ENCODE results near the gene SLN. TPM values are rescaled to one million over a fixed set of nuclear protein-coding genes. Genes with fewer than 3 reads are reported as not detected.

SLN gene
- total RNA-seq, 1 donor from 2014 or later: not detected

DNA sequence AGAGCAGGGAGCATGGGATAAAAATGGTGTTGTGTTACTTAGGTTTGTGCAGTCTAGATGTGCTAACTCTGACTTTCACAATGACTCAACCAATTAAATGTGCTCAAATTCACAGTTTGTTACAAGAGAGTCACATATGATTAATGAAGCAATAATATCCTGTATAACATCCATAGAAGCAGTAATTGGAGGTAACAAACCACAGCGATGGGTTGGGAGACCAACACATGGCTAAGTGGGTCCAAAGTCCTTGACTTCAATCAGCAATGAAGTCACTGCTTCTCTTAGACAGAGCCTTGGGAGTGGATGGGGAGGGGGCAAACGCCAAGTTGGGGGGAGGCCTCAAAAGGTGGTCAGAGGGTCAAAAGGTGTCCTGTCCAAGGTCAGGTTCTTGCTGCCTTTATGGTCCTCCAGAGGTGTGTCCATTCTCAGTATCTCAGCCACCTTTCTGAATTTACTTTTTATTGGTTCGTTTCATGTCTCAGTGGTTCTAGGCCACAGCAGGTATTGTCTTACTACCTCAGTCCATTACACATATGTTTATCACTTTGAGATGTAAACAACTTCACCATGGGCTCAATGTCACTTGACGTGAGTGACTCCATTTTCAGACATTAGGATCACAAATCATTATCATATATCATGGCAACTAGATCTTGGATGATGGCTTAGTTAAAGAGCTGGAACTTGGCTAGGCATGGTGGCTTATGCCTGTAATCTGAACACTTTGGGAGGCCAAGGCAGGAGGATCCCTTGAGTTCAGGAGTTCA, 32.4 kb downstream of the SLN start:
- intact Hi-C loops (cut with DNase I): loop anchor here (10.0 kb wide), 1 partner anchor 85 kb away; the partner anchor contains the start of gene ELMOD1
- no peaks in the 10 kb centered on the region for H3K9me3 ChIP-seq
- H3K4me1 ChIP-seq: no peaks in the 10 kb centered on the region
- H3K36me3 ChIP-seq: no peaks in the 10 kb centered on the region
- H3K27me3 ChIP-seq: no peaks in the 10 kb centered on the region
- no peak overlapping the region for H3K27ac ChIP-seq
- no peak for DNase-seq (ENCODE audit: extremely low spot score in 2 of 2)
- H3K4me3 ChIP-seq: no peak overlapping the region
- TF ChIP-seq, protein P1, sequence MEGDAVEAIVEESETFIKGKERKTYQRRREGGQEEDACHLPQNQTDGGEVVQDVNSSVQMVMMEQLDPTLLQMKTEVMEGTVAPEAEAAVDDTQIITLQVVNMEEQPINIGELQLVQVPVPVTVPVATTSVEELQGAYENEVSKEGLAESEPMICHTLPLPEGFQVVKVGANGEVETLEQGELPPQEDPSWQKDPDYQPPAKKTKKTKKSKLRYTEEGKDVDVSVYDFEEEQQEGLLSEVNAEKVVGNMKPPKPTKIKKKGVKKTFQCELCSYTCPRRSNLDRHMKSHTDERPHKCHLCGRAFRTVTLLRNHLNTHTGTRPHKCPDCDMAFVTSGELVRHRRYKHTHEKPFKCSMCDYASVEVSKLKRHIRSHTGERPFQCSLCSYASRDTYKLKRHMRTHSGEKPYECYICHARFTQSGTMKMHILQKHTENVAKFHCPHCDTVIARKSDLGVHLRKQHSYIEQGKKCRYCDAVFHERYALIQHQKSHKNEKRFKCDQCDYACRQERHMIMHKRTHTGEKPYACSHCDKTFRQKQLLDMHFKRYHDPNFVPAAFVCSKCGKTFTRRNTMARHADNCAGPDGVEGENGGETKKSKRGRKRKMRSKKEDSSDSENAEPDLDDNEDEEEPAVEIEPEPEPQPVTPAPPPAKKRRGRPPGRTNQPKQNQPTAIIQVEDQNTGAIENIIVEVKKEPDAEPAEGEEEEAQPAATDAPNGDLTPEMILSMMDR (IDR thresholded peaks at IDR 0.05): no peak
- TF ChIP-seq POLR2AphosphoS5 (IDR thresholded peaks at IDR 0.05; ENCODE audit: insufficient read depth in 1 of 2, low read depth in 1 of 2) (no peak), POLR2A (IDR thresholded peaks at IDR 0.05) (no peak)

DNA sequence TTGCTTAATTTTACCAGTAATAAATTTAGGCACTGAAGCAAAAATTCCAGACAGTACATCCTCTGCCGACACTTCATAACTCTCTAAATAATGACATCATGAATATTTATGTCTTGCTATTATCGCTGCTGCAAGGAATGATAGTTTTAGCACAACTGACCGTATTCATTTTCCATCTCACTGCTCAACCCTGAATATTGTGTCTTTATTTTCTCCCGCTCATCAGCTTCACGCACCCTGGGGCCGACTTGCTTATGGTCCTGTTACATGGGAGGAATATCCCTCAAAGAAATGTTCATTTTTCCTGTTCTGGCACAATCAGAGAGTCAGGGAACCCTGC, 33.3 kb downstream of the SLN start:
- intact Hi-C loops (cut with DNase I): no loop called here
- Histone ChIP-seq H3K36me3 (no peaks in the 10 kb centered on the region), H3K4me3 (no peak overlapping the region), H3K4me1 (no peaks in the 10 kb centered on the region), H3K9me3 (no peaks in the 10 kb centered on the region), H3K27ac (no peak overlapping the region), H3K27me3 (no peaks in the 10 kb centered on the region)
- TF ChIP-seq POLR2AphosphoS5 (IDR thresholded peaks at IDR 0.05; ENCODE audit: insufficient read depth in 1 of 2, low read depth in 1 of 2): no peak
- TF ChIP-seq, protein P1 (IDR thresholded peaks at IDR 0.05): no peak
- TF ChIP-seq POLR2A (IDR thresholded peaks at IDR 0.05): no peak
- DNase-seq (ENCODE audit: extremely low spot score in 2 of 2): no peak

DNA sequence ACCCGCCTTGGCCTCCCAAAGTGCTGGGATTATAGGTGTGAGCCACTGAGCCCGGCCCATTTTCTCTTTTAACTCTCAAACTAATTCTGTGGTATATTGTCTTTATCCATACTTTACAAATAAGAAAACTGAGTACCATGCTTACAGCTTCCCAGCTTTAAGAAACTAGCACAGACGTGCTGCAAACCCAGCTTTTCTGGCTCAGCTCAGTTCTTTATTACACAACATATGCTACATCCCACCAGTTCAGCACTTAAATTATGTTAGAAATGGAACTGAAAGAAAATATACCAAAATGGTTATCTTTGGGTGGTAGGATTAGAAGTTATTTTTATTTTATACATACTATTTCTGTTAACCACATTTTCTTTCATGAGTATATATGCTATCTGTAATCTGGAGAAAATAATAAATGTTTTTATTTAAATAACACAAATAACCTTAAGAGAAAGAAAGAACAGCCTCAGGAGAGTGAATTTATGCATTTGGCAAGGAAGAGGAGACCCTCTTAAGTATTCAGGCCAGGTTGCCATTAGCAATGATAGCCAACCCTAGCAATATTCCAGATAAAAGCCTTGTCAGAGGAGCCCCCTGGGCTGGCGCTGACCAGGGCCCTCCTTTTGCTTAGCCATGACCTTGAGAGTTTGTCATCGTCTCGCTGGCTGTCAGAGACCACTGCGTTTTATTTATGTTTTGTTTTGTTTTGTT, 33.8 kb downstream of the SLN start:
- intact Hi-C loops (cut with DNase I): no loop called here
- no peak for TF ChIP-seq POLR2AphosphoS5 (IDR thresholded peaks at IDR 0.05; ENCODE audit: insufficient read depth in 1 of 2, low read depth in 1 of 2)
- TF ChIP-seq, protein P1 (IDR thresholded peaks at IDR 0.05): no peak
- no peak for TF ChIP-seq POLR2A (IDR thresholded peaks at IDR 0.05)

DNA sequence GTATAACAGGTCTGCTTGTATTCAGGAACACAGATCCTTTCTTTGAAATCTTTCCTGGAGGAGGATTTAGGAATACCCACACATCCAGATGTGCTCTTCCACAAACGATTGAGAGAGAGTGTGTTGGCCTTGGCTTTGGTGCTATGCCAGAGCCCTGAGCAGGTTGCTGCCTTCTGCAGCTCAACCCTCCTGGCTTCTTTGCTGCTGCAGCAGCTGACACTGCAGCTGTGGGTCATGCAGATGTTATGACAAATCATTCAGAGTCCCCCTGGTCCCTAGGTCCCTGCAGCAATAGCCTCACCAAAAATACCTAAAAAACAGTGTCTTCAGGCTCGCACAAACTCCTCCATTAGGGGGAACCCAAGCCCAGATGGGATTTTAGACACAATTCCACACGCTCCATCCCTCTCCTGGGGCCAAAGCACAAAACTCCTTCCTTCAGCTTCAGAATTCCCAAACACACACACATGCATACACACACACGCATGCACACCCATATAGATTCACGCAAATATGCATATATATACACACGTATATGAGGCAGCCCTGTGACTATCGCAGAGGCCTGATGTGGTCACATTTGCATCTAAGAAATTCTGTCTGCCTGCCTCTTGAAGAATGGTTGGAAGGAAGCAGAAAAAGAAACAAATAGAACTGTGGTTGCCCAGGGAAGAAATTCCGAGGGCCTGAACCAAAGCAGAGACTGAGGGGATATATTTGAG, 35.4 kb downstream of the SLN start:
- H3K4me1 ChIP-seq: no peaks in the 10 kb centered on the region
- no peak for DNase-seq (ENCODE audit: extremely low spot score in 2 of 2)
- no peaks in the 10 kb centered on the region for H3K36me3 ChIP-seq
- H3K4me3 ChIP-seq: no peak overlapping the region
- intact Hi-C loops (cut with DNase I): no loop called here
- H3K27ac ChIP-seq: no peak overlapping the region
- no peaks in the 10 kb centered on the region for H3K27me3 ChIP-seq
- TF ChIP-seq, protein P1 (IDR thresholded peaks at IDR 0.05): no peak
- TF ChIP-seq POLR2A (IDR thresholded peaks at IDR 0.05) (no peak), POLR2AphosphoS5 (IDR thresholded peaks at IDR 0.05; ENCODE audit: insufficient read depth in 1 of 2, low read depth in 1 of 2) (no peak)
- no peaks in the 10 kb centered on the region for H3K9me3 ChIP-seq

More for the DNA sequence above, 33.8 kb downstream of the SLN start:
- Histone ChIP-seq H3K4me1 (no peaks in the 10 kb centered on the region), H3K27me3 (no peaks in the 10 kb centered on the region), H3K9me3 (no peaks in the 10 kb centered on the region), H3K27ac (no peak overlapping the region), H3K36me3 (no peaks in the 10 kb centered on the region), H3K4me3 (no peak overlapping the region)
- DNase-seq (ENCODE audit: extremely low spot score in 2 of 2): no peak
